GM12801 (cell line): ENCODE measurements around the gene NDUFS2.

ENCODE experiments used
- CTCF ChIP-seq: IDR thresholded peaks from one replicate; pipeline ENCODE4 v1.5.1; 2011; ENCODE audit warnings: control low read depth; ENCODE audit not compliant: insufficient read length; ENCODE audit errors: extremely low read depth

NDUFS2 gene

GRCh38 chr1:161198194-161198896, 3.8 kb upstream of the NDUFS2 start:
- TF ChIP-seq CTCF, result no peak

GRCh38 chr1:161198897-161199431, 3.2 kb upstream of the NDUFS2 start, which contains the start of gene ADAMTS4:
TSS of gene ADAMTS4 (minus strand) at chr1:161199054. CDS start at chr1:161198627, 427 bp downstream.
- TF ChIP-seq CTCF, result no peak

DNA sequence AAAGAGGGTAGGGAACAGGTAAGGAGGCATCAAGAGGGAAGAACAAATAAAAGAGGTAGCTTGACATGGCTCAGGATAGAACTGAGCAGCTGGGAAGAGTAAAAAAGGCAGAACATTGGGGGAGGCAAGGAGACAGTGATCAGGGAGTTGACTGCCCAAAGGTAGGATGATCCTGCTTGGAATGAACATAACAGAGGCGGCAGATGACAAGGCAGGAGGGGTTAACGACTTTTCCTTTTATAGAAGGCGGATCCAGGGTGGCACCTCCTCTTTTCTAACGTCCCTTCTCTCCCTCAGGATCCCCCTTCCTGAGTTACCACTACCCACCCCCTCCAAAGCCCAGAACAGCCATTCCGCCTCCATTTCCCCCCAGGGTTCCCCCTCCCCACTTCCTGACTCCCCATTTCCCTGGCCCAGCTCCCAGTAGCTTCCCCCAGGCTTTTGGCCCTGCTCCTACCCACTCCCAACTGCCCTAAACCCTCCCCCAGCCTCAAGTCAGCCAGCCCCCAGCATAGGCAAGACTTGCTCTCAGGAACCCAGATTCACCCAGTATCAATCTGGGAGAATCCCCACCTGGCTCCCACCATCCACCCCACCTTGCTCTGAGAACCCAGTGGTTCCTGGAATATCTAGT, 2.5 kb upstream of the NDUFS2 start:
- TF ChIP-seq CTCF, result no peak

DNA sequence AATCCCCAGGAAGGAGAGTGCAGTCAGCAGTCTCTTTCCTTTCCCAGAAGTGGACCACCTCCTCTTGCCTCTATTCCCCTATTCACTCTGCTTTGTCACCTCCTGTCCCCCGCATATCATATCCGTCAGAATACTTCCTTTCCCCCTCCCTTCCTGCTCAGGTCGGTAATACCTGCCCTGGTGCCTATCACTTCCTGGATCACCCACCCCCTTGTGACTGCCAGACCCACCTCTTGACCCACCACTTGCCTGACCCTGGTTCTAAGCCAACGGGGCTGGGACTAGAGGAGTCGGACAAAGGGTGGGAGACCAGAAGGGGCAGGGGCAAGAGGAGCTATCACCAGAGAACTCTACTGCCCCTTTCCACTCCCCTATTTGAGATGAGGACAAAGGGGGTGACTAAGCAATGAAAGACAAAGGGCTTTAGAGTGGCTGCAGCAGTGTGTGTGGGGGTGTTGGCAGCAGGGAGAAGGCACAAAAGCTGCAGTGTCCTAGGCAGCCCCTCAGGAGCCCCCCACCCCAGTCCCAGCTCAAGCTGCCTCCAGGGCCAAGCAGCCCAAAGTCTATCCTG, 1.7 kb upstream of the NDUFS2 start:
- no peak for TF ChIP-seq CTCF

DNA sequence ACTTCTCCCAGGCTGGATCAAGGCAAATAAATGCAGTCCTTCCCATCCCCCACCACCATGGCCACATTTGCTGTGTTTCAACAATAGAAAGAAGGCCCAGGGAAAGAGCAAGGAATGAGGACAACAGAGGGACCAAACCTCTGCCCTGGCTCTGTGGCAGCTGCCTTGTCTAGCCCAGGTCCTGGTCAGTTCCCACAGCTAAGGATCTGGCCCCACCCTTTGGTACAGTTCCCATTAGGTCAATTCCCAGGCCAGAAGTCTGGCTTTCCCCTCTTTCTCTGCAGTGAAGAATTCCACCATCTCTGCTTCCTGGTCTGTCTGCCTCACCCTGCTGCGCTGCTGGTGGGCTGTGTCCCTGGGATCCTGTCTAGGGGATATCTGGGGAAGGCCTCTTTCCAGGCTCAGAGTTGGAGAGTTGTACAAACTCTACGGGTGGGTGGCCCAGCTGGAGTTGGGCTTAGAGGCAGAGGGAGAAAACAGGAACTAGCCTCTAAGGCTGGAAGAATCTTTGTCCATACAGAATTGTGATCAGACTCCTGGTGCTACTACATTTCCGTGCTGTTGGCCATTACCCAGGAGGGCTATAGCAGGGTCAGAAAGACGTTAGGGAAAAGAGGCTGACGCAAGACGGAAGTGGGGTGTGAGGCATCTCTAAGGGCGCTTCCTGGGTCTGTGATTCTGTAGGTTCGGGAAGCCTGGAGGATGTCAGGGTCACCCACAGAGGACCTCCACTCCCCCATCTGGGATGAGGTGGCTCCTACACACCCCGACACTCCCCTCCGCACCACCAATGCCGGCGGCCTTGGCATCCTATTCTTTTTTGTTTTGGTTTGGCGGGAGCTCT, 953 bp upstream of the NDUFS2 start:
- no peak for TF ChIP-seq CTCF

DNA sequence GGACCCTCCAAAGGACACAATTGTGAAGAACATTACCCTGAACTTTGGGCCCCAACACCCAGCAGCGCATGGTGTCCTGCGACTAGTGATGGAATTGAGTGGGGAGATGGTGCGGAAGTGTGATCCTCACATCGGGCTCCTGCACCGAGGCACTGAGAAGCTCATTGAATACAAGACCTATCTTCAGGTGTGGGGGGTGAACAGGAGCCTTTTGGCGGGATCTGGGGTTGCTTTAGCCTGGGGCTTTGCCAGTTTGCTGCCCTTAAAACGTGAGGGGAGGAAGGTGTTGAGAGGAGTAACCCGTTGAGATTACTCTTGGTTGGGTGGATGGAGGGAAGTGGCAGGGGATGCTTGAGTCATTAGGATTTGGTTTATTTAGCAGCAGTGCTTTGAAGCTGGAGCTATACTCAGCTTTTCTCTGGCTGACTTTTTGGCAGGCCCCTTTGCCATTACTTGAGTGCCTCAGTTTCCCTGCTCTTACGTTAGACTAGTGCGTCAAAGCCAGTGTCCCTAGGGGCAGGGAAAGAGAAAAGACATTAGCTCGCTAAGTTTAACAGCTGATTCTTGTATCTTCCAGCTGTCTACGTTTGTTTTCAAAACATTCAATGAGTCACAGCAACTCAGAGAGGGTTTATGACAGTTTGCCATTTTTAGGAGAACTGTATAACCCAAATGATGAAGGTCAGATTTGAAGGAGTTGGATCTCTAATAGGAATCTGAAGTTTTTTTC, 4.4 kb downstream of the NDUFS2 start:
- TF ChIP-seq CTCF, result no peak
